ENCODE results near the gene SDR9C7. TPM values are rescaled to one million over a fixed set of nuclear protein-coding genes. Genes with fewer than 3 reads are reported as not detected.

SDR9C7 gene
- polyA plus RNA-seq, 3 donors = not detected

- no peaks in the 10 kb centered on the region for H3K27me3 ChIP-seq (ENCODE audit: control insufficient read depth in 2 of 2, insufficient read depth in 2 of 2, low read length in 2 of 2)
- no peak overlapping the region for H3K4me3 ChIP-seq (replicated peaks in 1 of 3; ENCODE audit: low read depth in 2 of 3, low read length in 3 of 3)
- DNase-seq = no peak
- peaks cover 0 to 14% (median 9%) of the 10 kb centered on the region in 7 donors for H3K9me3 Mint-ChIP-seq
- H3K27me3 Mint-ChIP-seq (ENCODE audit: low read depth in 3 of 3) = peaks cover 0 to 3% (median 0%) of the 10 kb centered on the region in 3 donors
- no peak overlapping the region for H3K4me3 Mint-ChIP-seq
- H3K36me3 ChIP-seq (replicated peaks in 1 of 2; ENCODE audit: control insufficient read depth in 1 of 2, insufficient read depth in 2 of 2, low read length in 2 of 2) = no peaks in the 10 kb centered on the region
- whole genome bisulfite sequencing (ENCODE audit: insufficient coverage) = no CpG with 5 or more reads among the region's 1 CpG
- peaks cover 6% of the 10 kb centered on the region for H3K4me1 Mint-ChIP-seq
- no peaks in the 10 kb centered on the region for H3K36me3 Mint-ChIP-seq
- H4K20me1 ChIP-seq (ENCODE audit: insufficient read depth, low read length) = no peaks in the 10 kb centered on the region
- no peak overlapping the region for H3K27ac ChIP-seq (ENCODE audit: low read depth in 1 of 2, low read length in 2 of 2)
- intact Hi-C loops (cut with micrococcal nuclease) = no loop called here
- TF ChIP-seq CTCF (IDR thresholded peaks at IDR 0.05) = no peak
- no peaks in the 10 kb centered on the region for H3K4me1 ChIP-seq (ENCODE audit: control insufficient read depth in 1 of 2, insufficient read depth in 2 of 2, low read length in 2 of 2)
- H3K79me2 ChIP-seq (ENCODE audit: insufficient read depth, low read length) = no peaks in the 10 kb centered on the region
- H3K9me3 ChIP-seq (replicated peaks in 1 of 2; ENCODE audit: control insufficient read depth in 1 of 2, insufficient read depth in 1 of 2, low read length in 2 of 2) = no peaks in the 10 kb centered on the region
- H3K4me2 ChIP-seq (replicated peaks; ENCODE audit: extremely low read depth, low read length, poor library complexity, severe bottlenecking) = no peak overlapping the region
- H3K27ac Mint-ChIP-seq = no peak overlapping the region
- no peak overlapping the region for H2AFZ ChIP-seq (ENCODE audit: insufficient read depth, low read depth, low read length, poor library complexity, severe bottlenecking)
- no peak overlapping the region for H3K9ac ChIP-seq (ENCODE audit: insufficient read depth, low read length, poor library complexity, severe bottlenecking)
Observed at GRCh38 chr12:56874821-56875220, 59.4 kb downstream of the SDR9C7 start.

- no CpG with 5 or more reads among the region's 1 CpG for WGBS (ENCODE audit: insufficient coverage)
- peaks cover 0 to 4% (median 2%) of the 10 kb centered on the region in 3 donors for H3K27me3 Mint-ChIP-seq (ENCODE audit: low read depth in 3 of 3)
- no peak for DNase-seq
- Histone ChIP-seq H2AFZ (ENCODE audit: insufficient read depth, low read depth, low read length, poor library complexity, severe bottlenecking) (no peak overlapping the region), H3K27me3 (ENCODE audit: control insufficient read depth in 2 of 2, insufficient read depth in 2 of 2, low read length in 2 of 2) (no peaks in the 10 kb centered on the region), H3K4me1 (ENCODE audit: control insufficient read depth in 1 of 2, insufficient read depth in 2 of 2, low read length in 2 of 2) (no peaks in the 10 kb centered on the region), H3K4me3 (replicated peaks in 1 of 3; ENCODE audit: low read depth in 2 of 3, low read length in 3 of 3) (no peak overlapping the region), H3K36me3 (replicated peaks in 1 of 2; ENCODE audit: control insufficient read depth in 1 of 2, insufficient read depth in 2 of 2, low read length in 2 of 2) (no peaks in the 10 kb centered on the region), H3K27ac (ENCODE audit: low read depth in 1 of 2, low read length in 2 of 2) (no peak overlapping the region), H3K4me2 (replicated peaks; ENCODE audit: extremely low read depth, low read length, poor library complexity, severe bottlenecking) (no peak overlapping the region), H3K9me3 (replicated peaks in 1 of 2; ENCODE audit: control insufficient read depth in 1 of 2, insufficient read depth in 1 of 2, low read length in 2 of 2) (peaks cover 0 to 4% of the 10 kb centered on the region in 2 donors), H4K20me1 (ENCODE audit: insufficient read depth, low read length) (no peaks in the 10 kb centered on the region), H3K9ac (ENCODE audit: insufficient read depth, low read length, poor library complexity, severe bottlenecking) (no peak overlapping the region), H3K79me2 (ENCODE audit: insufficient read depth, low read length) (no peaks in the 10 kb centered on the region)
- peaks cover 6% of the 10 kb centered on the region for H3K4me1 Mint-ChIP-seq
- H3K27ac Mint-ChIP-seq = no peak overlapping the region
- no peak overlapping the region for H3K4me3 Mint-ChIP-seq
- TF ChIP-seq CTCF (IDR thresholded peaks at IDR 0.05) = no peak
- peaks cover 3 to 12% (median 7%) of the 10 kb centered on the region in 7 donors for H3K9me3 Mint-ChIP-seq
- no peaks in the 10 kb centered on the region for H3K36me3 Mint-ChIP-seq
- intact Hi-C loops (cut with micrococcal nuclease) = no loop called here
Observed at GRCh38 chr12:56873382-56873781, 60.8 kb downstream of the SDR9C7 start.

Other genes starting within 250 kb of the SDR9C7 start
- 100 to 1,000 TPM in 2 of 3 donors, 10 to 100 TPM in 1; 46.1 to 232 (median 187) TPM for gene PTGES3, start 246.1 kb downstream of the SDR9C7 start, polyA plus RNA-seq
- 1,000 to 10,000 TPM in 1 of 3 donors, 100 to 1,000 TPM in 2; 797 to 1,102 (median 937) TPM for gene NACA, start 209.1 kb downstream of the SDR9C7 start, polyA plus RNA-seq
- gene PRIM1, start 182.1 kb downstream of the SDR9C7 start, polyA plus RNA-seq = 1 to 10 TPM; 3.6 to 6.3 (median 5.6) TPM
- under 1 TPM in 1 of 3 donors, not detected in 2; 0.12 TPM for gene HSD17B6, start 171.1 kb downstream of the SDR9C7 start, polyA plus RNA-seq
- gene RDH16, start 23.2 kb upstream of the SDR9C7 start, polyA plus RNA-seq = under 1 TPM in 1 of 3 donors, not detected in 2; 0.47 TPM
- 1 to 10 TPM in 2 of 3 donors, under 1 TPM in 1; 0.65 to 3.7 (median 1.2) TPM for gene ZBTB39, start 72.1 kb upstream of the SDR9C7 start, polyA plus RNA-seq
- gene TAC3, start 82.1 kb upstream of the SDR9C7 start, polyA plus RNA-seq = under 1 TPM in 1 of 3 donors, not detected in 2; 0.15 TPM
- 1 to 10 TPM in 2 of 3 donors, under 1 TPM in 1; 0.22 to 1.7 (median 1.3) TPM for gene MYO1A, start 115.7 kb upstream of the SDR9C7 start, polyA plus RNA-seq
- gene NEMP1, start 144.4 kb upstream of the SDR9C7 start, polyA plus RNA-seq = 1 to 10 TPM; 1.9 to 4.6 (median 2.2) TPM
- 1 to 10 TPM in 2 of 3 donors, under 1 TPM in 1; 1.00 to 8.3 (median 2.7) TPM for gene NAB2, start 154.7 kb upstream of the SDR9C7 start, polyA plus RNA-seq
- gene STAT6, start 177.0 kb upstream of the SDR9C7 start, polyA plus RNA-seq = 100 to 1,000 TPM; 132 to 637 (median 154) TPM
- gene LRP1, start 194.1 kb upstream of the SDR9C7 start, polyA plus RNA-seq = 100 to 1,000 TPM in 1 of 3 donors, 10 to 100 TPM in 1, 1 to 10 TPM in 1; 5.5 to 246 (median 10.5) TPM
- 1 to 10 TPM in 1 of 3 donors, under 1 TPM in 1, not detected in 1; 0.35 to 1.5 TPM for gene LRP1-AS, start 213.2 kb upstream of the SDR9C7 start, polyA plus RNA-seq